ENCODE results near the gene B9D2.

Gene B9D2

GRCh38 chr19:41330946-41331678, 32.8 kb downstream of the B9D2 start:
- H3K27me3 Mint-ChIP-seq = no peaks in the 10 kb centered on the region
- H3K9me3 Mint-ChIP-seq (ENCODE audit: low read depth) = no peaks in the 10 kb centered on the region
- H3K36me3 Mint-ChIP-seq = peaks cover 19% of the 10 kb centered on the region
- peak overlapping the region; percentile 47 for H3K4me3 Mint-ChIP-seq
- peaks cover 58% of the 10 kb centered on the region for H3K4me1 Mint-ChIP-seq (ENCODE audit: low read depth)
- H3K27ac Mint-ChIP-seq = peak overlapping the region; percentile 46

GRCh38 chr19:41330481-41330880, 33.5 kb downstream of the B9D2 start:
- H3K27me3 Mint-ChIP-seq = no peaks in the 10 kb centered on the region
- H3K9me3 Mint-ChIP-seq (ENCODE audit: low read depth) = no peaks in the 10 kb centered on the region
- H3K4me3 Mint-ChIP-seq = peak overlapping the region; percentile 55
- H3K27ac Mint-ChIP-seq = peak overlapping the region; percentile 37
- H3K36me3 Mint-ChIP-seq = peaks cover 19% of the 10 kb centered on the region
- H3K4me1 Mint-ChIP-seq (ENCODE audit: low read depth) = peaks cover 57% of the 10 kb centered on the region

- Mint-ChIP-seq H3K9me3 (ENCODE audit: low read depth) (no peaks in the 10 kb centered on the region), H3K4me3 (peak overlapping the region; percentile 83), H3K4me1 (ENCODE audit: low read depth) (peaks cover 68% of the 10 kb centered on the region), H3K27ac (peak overlapping the region; percentile 98), H3K27me3 (no peaks in the 10 kb centered on the region), H3K36me3 (peaks cover 19% of the 10 kb centered on the region)
Measured at GRCh38 chr19:41328842-41329225, 35.1 kb downstream of the B9D2 start.

DNA sequence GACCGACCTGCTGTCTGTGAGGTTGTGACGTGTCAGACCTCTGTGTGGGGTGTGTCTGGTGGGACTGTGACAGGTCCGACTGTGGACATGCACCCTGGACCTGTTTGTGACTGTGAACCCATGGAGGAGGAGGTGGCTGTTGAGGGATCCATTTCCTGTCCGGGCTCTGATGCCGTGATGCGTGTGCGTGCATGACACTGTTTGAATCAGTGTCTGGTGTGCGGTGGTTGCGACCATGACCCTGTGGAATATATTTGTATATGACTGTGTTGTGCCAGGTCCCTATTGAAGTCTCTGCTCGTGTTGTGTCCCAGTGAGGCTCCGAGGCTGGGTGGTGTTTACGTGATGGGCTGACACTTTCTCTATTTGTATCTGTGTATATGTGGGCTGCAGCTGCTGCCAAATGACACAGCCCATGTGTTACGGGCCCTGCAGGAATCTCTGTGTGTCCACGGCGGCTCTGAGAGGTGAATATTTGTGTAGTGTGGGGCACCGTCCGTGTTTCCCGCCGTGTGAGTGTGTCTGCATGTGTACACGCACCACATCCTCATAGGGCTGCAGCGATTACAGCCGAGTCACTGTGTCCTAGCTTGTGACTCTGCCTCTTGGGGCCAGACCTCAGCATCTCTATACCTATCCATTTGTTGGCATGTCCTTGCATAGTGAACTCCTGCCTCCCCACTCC, 35.6 kb downstream of the B9D2 start:
- Mint-ChIP-seq H3K27ac (peak overlapping the region; percentile 98), H3K4me1 (ENCODE audit: low read depth) (peaks cover 67% of the 10 kb centered on the region), H3K9me3 (ENCODE audit: low read depth) (no peaks in the 10 kb centered on the region), H3K4me3 (peak overlapping the region; percentile 83), H3K27me3 (no peaks in the 10 kb centered on the region), H3K36me3 (peaks cover 19% of the 10 kb centered on the region)

DNA sequence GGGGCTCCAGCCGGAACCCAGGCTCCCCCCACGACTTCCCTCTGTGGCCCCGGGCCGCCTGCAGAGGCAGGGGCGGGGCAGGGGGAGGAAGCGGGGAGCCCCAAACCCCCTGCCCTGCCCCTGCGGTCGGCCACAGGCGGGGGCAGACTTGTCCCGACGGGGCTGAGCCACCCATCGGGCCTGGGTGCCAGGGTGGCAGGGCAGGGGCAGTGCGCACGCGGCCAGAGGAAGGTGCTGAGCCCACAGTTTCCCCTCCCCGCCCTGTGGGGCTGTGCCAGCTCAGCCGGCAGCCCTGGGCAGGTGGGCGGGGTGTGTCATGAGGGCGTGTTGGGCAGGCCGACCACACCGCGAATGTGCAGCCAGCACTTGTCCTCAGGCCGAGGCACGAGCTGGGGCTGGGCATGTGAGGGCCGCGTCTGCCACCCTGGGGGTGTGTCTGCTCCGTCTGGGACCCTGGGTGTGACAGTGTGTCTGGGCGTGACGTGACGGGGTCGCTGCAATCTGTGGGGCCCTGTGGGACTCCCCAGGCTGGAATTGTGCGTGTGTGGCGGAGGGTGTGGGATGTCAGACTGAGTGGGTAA, 36.3 kb downstream of the B9D2 start:
- H3K27me3 Mint-ChIP-seq = no peaks in the 10 kb centered on the region
- peak overlapping the region; percentile 98 for H3K27ac Mint-ChIP-seq
- no peaks in the 10 kb centered on the region for H3K9me3 Mint-ChIP-seq (ENCODE audit: low read depth)
- H3K4me3 Mint-ChIP-seq = peak overlapping the region; percentile 83
- H3K4me1 Mint-ChIP-seq (ENCODE audit: low read depth) = peaks cover 71% of the 10 kb centered on the region
- H3K36me3 Mint-ChIP-seq = peaks cover 19% of the 10 kb centered on the region

DNA sequence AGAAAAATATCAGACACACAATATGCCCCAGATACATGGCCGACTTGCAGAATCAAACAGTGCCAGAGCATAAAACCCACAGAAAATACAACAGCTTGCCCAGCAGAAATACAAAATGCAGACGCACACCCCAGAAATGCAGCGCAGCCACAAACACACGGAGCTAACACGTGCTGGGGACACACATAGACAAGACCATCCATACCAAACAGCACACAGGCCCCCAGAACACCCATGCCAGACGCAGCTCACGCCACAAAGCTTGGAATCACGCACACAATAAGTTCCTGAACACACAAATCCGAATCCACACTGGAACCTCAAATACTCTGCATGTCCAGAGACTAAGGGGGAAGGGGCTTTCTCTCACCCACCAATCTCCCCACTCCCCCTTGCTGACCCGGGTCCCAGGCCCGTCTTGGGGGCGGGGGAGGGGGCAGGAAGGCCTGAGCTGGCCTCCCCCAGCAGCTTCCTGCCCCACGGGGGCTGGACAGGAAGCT, 36.8 kb downstream of the B9D2 start:
- H3K36me3 Mint-ChIP-seq = peaks cover 16% of the 10 kb centered on the region
- H3K9me3 Mint-ChIP-seq (ENCODE audit: low read depth) = no peaks in the 10 kb centered on the region
- H3K27ac Mint-ChIP-seq = peak overlapping the region; percentile 97
- H3K4me1 Mint-ChIP-seq (ENCODE audit: low read depth) = peaks cover 70% of the 10 kb centered on the region
- H3K4me3 Mint-ChIP-seq = peak overlapping the region; percentile 68
- H3K27me3 Mint-ChIP-seq = no peaks in the 10 kb centered on the region

- Mint-ChIP-seq H3K9me3 (ENCODE audit: low read depth) (no peaks in the 10 kb centered on the region), H3K4me3 (peak overlapping the region; percentile 68), H3K27me3 (no peaks in the 10 kb centered on the region), H3K4me1 (ENCODE audit: low read depth) (peaks cover 65% of the 10 kb centered on the region), H3K36me3 (peaks cover 13% of the 10 kb centered on the region), H3K27ac (peak overlapping the region; percentile 97)
Measured at GRCh38 chr19:41325947-41326706, 37.8 kb downstream of the B9D2 start.

- Mint-ChIP-seq H3K27me3 (no peaks in the 10 kb centered on the region), H3K9me3 (ENCODE audit: low read depth) (no peaks in the 10 kb centered on the region), H3K27ac (no peak overlapping the region), H3K4me3 (no peak overlapping the region), H3K36me3 (peaks cover 13% of the 10 kb centered on the region), H3K4me1 (ENCODE audit: low read depth) (peaks cover 64% of the 10 kb centered on the region)
Measured at GRCh38 chr19:41325640-41325946, 38.4 kb downstream of the B9D2 start.

GRCh38 chr19:41324921-41325639, 38.9 kb downstream of the B9D2 start:
- Mint-ChIP-seq H3K4me3 (peak overlapping the region; percentile 63), H3K27ac (peak overlapping the region; percentile 96), H3K36me3 (peaks cover 10% of the 10 kb centered on the region), H3K27me3 (no peaks in the 10 kb centered on the region), H3K9me3 (ENCODE audit: low read depth) (no peaks in the 10 kb centered on the region), H3K4me1 (ENCODE audit: low read depth) (peaks cover 60% of the 10 kb centered on the region)

DNA sequence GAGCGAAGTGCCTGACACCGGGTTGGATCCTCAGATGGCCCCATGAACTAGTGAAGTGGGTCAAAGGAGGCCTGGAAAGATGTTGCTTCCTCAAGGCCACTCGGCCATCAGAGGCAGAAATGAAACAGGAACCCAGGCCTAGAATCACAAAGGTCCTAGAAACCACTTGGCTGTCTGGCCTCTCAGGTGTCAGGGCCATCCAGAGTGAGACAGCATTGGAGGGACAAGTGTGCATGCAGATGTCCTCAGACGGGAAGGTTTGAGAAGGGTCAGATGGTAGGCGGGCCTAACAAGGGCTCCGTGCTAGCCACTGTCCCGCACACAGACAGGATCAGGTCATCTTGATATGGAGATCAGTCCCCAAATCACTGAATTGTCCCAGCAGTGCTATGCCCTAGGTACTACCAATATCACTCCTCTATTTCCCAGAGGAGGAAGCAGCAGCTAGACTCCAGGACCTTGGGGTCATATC, 39.7 kb downstream of the B9D2 start:
- peaks cover 60% of the 10 kb centered on the region for H3K4me1 Mint-ChIP-seq (ENCODE audit: low read depth)
- H3K27ac Mint-ChIP-seq = peak overlapping the region; percentile 96
- peaks cover 10% of the 10 kb centered on the region for H3K36me3 Mint-ChIP-seq
- peak overlapping the region; percentile 63 for H3K4me3 Mint-ChIP-seq
- H3K9me3 Mint-ChIP-seq (ENCODE audit: low read depth) = no peaks in the 10 kb centered on the region
- no peaks in the 10 kb centered on the region for H3K27me3 Mint-ChIP-seq

GRCh38 chr19:41323430-41324125, 40.4 kb downstream of the B9D2 start:
- Mint-ChIP-seq H3K4me1 (ENCODE audit: low read depth) (peaks cover 53% of the 10 kb centered on the region), H3K9me3 (ENCODE audit: low read depth) (no peaks in the 10 kb centered on the region), H3K27ac (peak overlapping the region; percentile 96), H3K27me3 (no peaks in the 10 kb centered on the region), H3K4me3 (no peak overlapping the region), H3K36me3 (peaks cover 10% of the 10 kb centered on the region)

- no peak overlapping the region for H3K4me3 Mint-ChIP-seq
- peak overlapping the region; percentile 75 for H3K27ac Mint-ChIP-seq
- H3K27me3 Mint-ChIP-seq = no peaks in the 10 kb centered on the region
- no peaks in the 10 kb centered on the region for H3K9me3 Mint-ChIP-seq (ENCODE audit: low read depth)
- H3K4me1 Mint-ChIP-seq (ENCODE audit: low read depth) = peaks cover 47% of the 10 kb centered on the region
- peaks cover 9% of the 10 kb centered on the region for H3K36me3 Mint-ChIP-seq
Measured at GRCh38 chr19:41323023-41323422, 40.9 kb downstream of the B9D2 start.

DNA sequence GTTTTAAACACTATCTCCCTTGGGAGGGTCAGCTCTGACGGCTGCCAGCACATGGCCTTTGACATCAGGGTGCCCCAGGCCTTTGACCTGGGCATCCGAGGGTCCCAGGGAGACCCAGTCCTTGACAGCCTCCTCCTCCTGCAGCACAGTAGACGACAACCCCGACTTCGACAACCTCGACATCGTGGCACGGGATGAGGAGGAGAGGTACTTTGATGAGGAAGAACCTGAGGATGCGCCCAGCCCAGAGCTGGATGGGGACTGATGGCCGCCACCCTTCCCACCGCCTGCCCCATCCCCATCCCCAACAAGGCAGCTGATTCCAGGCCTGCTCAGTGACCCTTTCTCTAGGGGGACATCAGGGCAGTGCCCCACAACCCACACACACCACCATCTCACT, 41.5 kb downstream of the B9D2 start:
- H3K4me3 Mint-ChIP-seq = no peak overlapping the region
- H3K36me3 Mint-ChIP-seq = peaks cover 6% of the 10 kb centered on the region
- no peaks in the 10 kb centered on the region for H3K27me3 Mint-ChIP-seq
- peak overlapping the region; percentile 75 for H3K27ac Mint-ChIP-seq
- H3K9me3 Mint-ChIP-seq (ENCODE audit: low read depth) = no peaks in the 10 kb centered on the region
- H3K4me1 Mint-ChIP-seq (ENCODE audit: low read depth) = peaks cover 44% of the 10 kb centered on the region
